Esophagus muscularis mucosa (tissue), 4 donors: ENCODE data around the gene MAST4. TPM values are rescaled to one million over a fixed set of nuclear protein-coding genes. Genes with fewer than 3 reads are reported as not detected.

Experiments used
- DNase-seq: peaks from one replicate; pipeline ENCODE4 v3.0.0-alpha.2; 2017; ENCODE audit errors: extremely low spot score
- H3K27ac ChIP-seq, 4 donors: fragments of 200-600 bp; sonication (generic); replicated peaks in 1 of 4; 1 replicate in 3 of 4; 2 replicates in 1 of 4; pipeline ENCODE4 v1.5.1; 2016 to 2019; ENCODE audit warnings: mild to moderate bottlenecking in 1 of 4
- H3K27me3 ChIP-seq, 4 donors: fragments of 200-600 bp; sonication (generic); one replicate each; pipeline versions ENCODE4 v1.5.1 to v1.6.0; 2016 to 2019
- H3K36me3 ChIP-seq, 4 donors: fragments of 200-600 bp; sonication (generic); one replicate each; pipeline ENCODE4 v1.5.1; 2016 to 2019
- H3K4me1 ChIP-seq, 4 donors: fragments of 200-600 bp; sonication (generic); one replicate each; pipeline ENCODE4 v1.5.1; 2016 to 2019
- H3K4me3 ChIP-seq, 4 donors: fragments of 200-600 bp; sonication (generic); 1 replicate in 2 of 4; 2 replicates in 2 of 4; pipeline ENCODE4 v1.5.1; 2016 to 2019; ENCODE audit warnings: mild to moderate bottlenecking in 4 of 4, moderate library complexity in 1 of 4
- H3K9me3 ChIP-seq, 4 donors: fragments of 200-600 bp; sonication (generic); 1 replicate in 3 of 4; 2 replicates in 1 of 4; pipeline ENCODE4 v1.5.1; 2016 to 2019
- CTCF ChIP-seq, 3 experiments: fragments of 200-600 bp in 2 of 3; fragments of 450-650 bp in 1 of 3; sonication (generic) in 2 of 3; IDR thresholded peaks; one replicate each; pipeline ENCODE4 v1.5.1; 2017 to 2019; ENCODE audit warnings: antibody characterized with exemption in 3 of 3, mild to moderate bottlenecking in 2 of 3, moderate library complexity in 1 of 3
- EP300 ChIP-seq: sonication (generic); formaldehyde crosslinking; IDR thresholded peaks from one replicate; pipeline ENCODE4 v1.6.1; 2017; ENCODE audit warnings: antibody characterized with exemption
- POLR2A ChIP-seq: fragments of 450-650 bp; IDR thresholded peaks from one replicate; pipeline ENCODE4 v1.6.1; 2017; ENCODE audit warnings: antibody characterized with exemption, moderate library complexity, mild to moderate bottlenecking, low read depth
- POLR2AphosphoS5 ChIP-seq, 2 donors: sonication (generic); formaldehyde crosslinking; IDR thresholded peaks; one replicate each; pipeline ENCODE4 v1.6.1; 2017; ENCODE audit warnings: antibody characterized with exemption in 2 of 2
- WGBS: methylation state at CpG from one replicate; pipeline ENCODE4 v1.1.5; 2018; 5-methylcytosine and 5-hydroxymethylcytosine counted together
- intact Hi-C: fragments of 100-400 bp; cut with DNase I; formaldehyde crosslinking; loops from one replicate; pipeline ENCODE4 v1.15.1; 2023
- total RNA-seq, 4 donors: library from RNA; depleted of rRNA; stranded (reverse); fragments of >200 nt; gene quantifications; one replicate each; pipeline versions ENCODE4 v1.1.0 to v1.2.1, GENCODE V29; 2016

Gene MAST4
- total RNA-seq, 4 donors from 2014 or later: 26.2 to 39.7 (median 35.8) TPM

- Histone ChIP-seq H3K9me3 (no peaks in the 10 kb centered on the region), H3K36me3 (no peaks in the 10 kb centered on the region), H3K4me3 (no peak overlapping the region), H3K27me3 (no peaks in the 10 kb centered on the region), H3K27ac (no peak overlapping the region), H3K4me1 (peaks cover 0 to 18% (median 0%) of the 10 kb centered on the region in 4 donors)
- intact Hi-C loops: no loop called here
- TF ChIP-seq CTCF (IDR thresholded peaks at IDR 0.05): no peak
- no peak for TF ChIP-seq POLR2A
- TF ChIP-seq POLR2AphosphoS5 (IDR thresholded peaks at IDR 0.05): no peak
- no peak for TF ChIP-seq EP300
- no peak for DNase-seq
- 74% methylated on average over 3 of the region's 3 CpGs for WGBS
These were observed 38.4 kb downstream of the MAST4 start for GRCh38 chr5:66634601-66635000.

GRCh38 chr5:66637994-66638393 is 41.8 kb downstream of the MAST4 start:
- H3K27ac ChIP-seq: no peak overlapping the region
- no peak overlapping the region for H3K4me3 ChIP-seq
- DNase-seq: no peak
- no peaks in the 10 kb centered on the region for H3K9me3 ChIP-seq
- 65% methylated on average over 4 of the region's 4 CpGs for WGBS
- intact Hi-C loops: no loop called here
- H3K4me1 ChIP-seq: peaks cover 0 to 18% (median 0%) of the 10 kb centered on the region in 4 donors
- H3K36me3 ChIP-seq: no peaks in the 10 kb centered on the region
- TF ChIP-seq CTCF (IDR thresholded peaks at IDR 0.05) (no peak), POLR2A (no peak), POLR2AphosphoS5 (IDR thresholded peaks at IDR 0.05) (no peak), EP300 (no peak)
- H3K27me3 ChIP-seq: no peaks in the 10 kb centered on the region

- Histone ChIP-seq H3K9me3 (no peaks in the 10 kb centered on the region), H3K4me1 (peaks cover 0 to 18% (median 0%) of the 10 kb centered on the region in 4 donors), H3K27ac (no peak overlapping the region), H3K27me3 (no peaks in the 10 kb centered on the region), H3K4me3 (no peak overlapping the region), H3K36me3 (no peaks in the 10 kb centered on the region)
- TF ChIP-seq POLR2A (no peak), POLR2AphosphoS5 (IDR thresholded peaks at IDR 0.05) (no peak), EP300 (no peak), CTCF (IDR thresholded peaks at IDR 0.05) (no peak)
- DNase-seq: no peak
- intact Hi-C loops: no loop called here
- WGBS: 86% methylated on average over 1 of the region's 1 CpG
These were observed 42.8 kb downstream of the MAST4 start for GRCh38 chr5:66639037-66639436.

- DNase-seq: no peak
- Histone ChIP-seq H3K36me3 (no peaks in the 10 kb centered on the region), H3K27me3 (no peaks in the 10 kb centered on the region), H3K4me3 (no peak overlapping the region), H3K9me3 (no peaks in the 10 kb centered on the region), H3K4me1 (peaks cover 0 to 4% (median 0%) of the 10 kb centered on the region in 4 donors), H3K27ac (no peak overlapping the region)
- intact Hi-C loops: no loop called here
- no peak for TF ChIP-seq POLR2A
- no peak for TF ChIP-seq POLR2AphosphoS5 (IDR thresholded peaks at IDR 0.05)
- no peak for TF ChIP-seq EP300
- no peak for TF ChIP-seq CTCF (IDR thresholded peaks at IDR 0.05)
- WGBS: 88% methylated on average over 3 of the region's 3 CpGs
These were observed 46.3 kb downstream of the MAST4 start for GRCh38 chr5:66642538-66642937.

GRCh38 chr5:66643387-66643786 is 47.2 kb downstream of the MAST4 start:
- H3K36me3 ChIP-seq: no peaks in the 10 kb centered on the region
- intact Hi-C loops: no loop called here
- no peaks in the 10 kb centered on the region for H3K9me3 ChIP-seq
- TF ChIP-seq POLR2AphosphoS5 (IDR thresholded peaks at IDR 0.05) (no peak), CTCF (IDR thresholded peaks at IDR 0.05) (no peak), EP300 (no peak), POLR2A (no peak)
- peaks cover 0 to 2% (median 0%) of the 10 kb centered on the region in 4 donors for H3K4me1 ChIP-seq
- DNase-seq: no peak
- H3K27me3 ChIP-seq: no peaks in the 10 kb centered on the region
- no peak overlapping the region for H3K4me3 ChIP-seq
- no peak overlapping the region for H3K27ac ChIP-seq
